Fibroblast of lung (primary cell): ENCODE data around the gene LMNA. TPM values are rescaled to one million over a fixed set of nuclear protein-coding genes. Genes with fewer than 3 reads are reported as not detected.

Source experiments
- DNase-seq, 2 donors: peaks; one replicate each; pipeline versions ENCODE4 v3.0.0 to v3.0.0-alpha.2; 2010; ENCODE audit warnings: low read depth in 2 of 2
- H2AFZ ChIP-seq: 2 replicates; pipeline ENCODE4 v1.5.1; 2012; ENCODE audit warnings: low read length, control low read depth, inconsistent platforms
- H3K27ac ChIP-seq: 2 replicates; pipeline ENCODE4 v1.5.1; 2011; ENCODE audit warnings: low read length, control low read depth; ENCODE audit not compliant: insufficient read depth
- H3K27me3 ChIP-seq: 2 replicates; pipeline ENCODE4 v1.5.1; 2011; ENCODE audit warnings: mild to moderate bottlenecking, low read length; ENCODE audit not compliant: control insufficient read depth, insufficient read depth
- H3K36me3 ChIP-seq: 2 replicates; pipeline ENCODE4 v1.5.1; 2011; ENCODE audit warnings: low read length; ENCODE audit not compliant: control insufficient read depth, insufficient read depth
- H3K4me1 ChIP-seq: 2 replicates; pipeline ENCODE4 v1.5.1; 2011; ENCODE audit warnings: low read length; ENCODE audit not compliant: control insufficient read depth, insufficient read depth; ENCODE audit errors: extremely low read depth
- H3K4me2 ChIP-seq: 2 replicates; pipeline ENCODE4 v1.5.1; 2011; ENCODE audit warnings: low read length, control low read depth; ENCODE audit not compliant: insufficient read depth; ENCODE audit errors: extremely low read depth
- H3K4me3 ChIP-seq, 4 experiments: fragments of 200-600 bp in 1 of 4; sonication (generic) in 1 of 4; replicated peaks in 1 of 4; 2 replicates each; pipeline ENCODE4 v1.5.1; 2011 to 2016; ENCODE audit warnings: low read length in 4 of 4, low read depth in 3 of 4, mild to moderate bottlenecking in 3 of 4, control low read depth in 2 of 4, inconsistent platforms in 1 of 4, mixed read lengths in 1 of 4; ENCODE audit not compliant: insufficient read depth in 1 of 4; ENCODE audit errors: control extremely low read depth in 1 of 4
- H3K79me2 ChIP-seq: 2 replicates; pipeline ENCODE4 v1.5.1; 2012; ENCODE audit warnings: mild to moderate bottlenecking, low read length, inconsistent platforms; ENCODE audit not compliant: control insufficient read depth, insufficient read depth
- H3K9ac ChIP-seq: 2 replicates; pipeline ENCODE4 v1.5.1; 2011; ENCODE audit warnings: mild to moderate bottlenecking, low read length, control low read depth; ENCODE audit not compliant: insufficient read depth
- H3K9me3 ChIP-seq: 2 replicates; pipeline ENCODE4 v1.5.1; 2012; ENCODE audit warnings: low read depth, low read length; ENCODE audit not compliant: control insufficient read depth, insufficient read depth
- H4K20me1 ChIP-seq: 2 replicates; pipeline ENCODE4 v1.5.1; 2011; ENCODE audit warnings: low read length; ENCODE audit not compliant: control insufficient read depth, insufficient read depth; ENCODE audit errors: extremely low read depth
- EZH2 ChIP-seq: IDR thresholded peaks from 2 replicates; pipeline ENCODE4 v1.5.1; 2012; ENCODE audit warnings: low read length, control low read depth, mild to moderate bottlenecking; ENCODE audit errors: missing control alignments
- polyA plus RNA-seq, 2 donors: library from polyadenylated mRNA; depleted of rRNA in 1 of 2; stranded (reverse) in 1 of 2; unstranded in 1 of 2; fragments of >200 nt; gene quantifications; 2 replicates each; pipeline ENCODE4 v1.2.1, GENCODE V29; 2011 to 2012; ENCODE audit warnings: missing spikeins in 1 of 2
- total RNA-seq: library from RNA; depleted of rRNA; stranded (reverse); fragments of >200 nt; gene quantifications from 2 replicates; pipeline ENCODE4 v1.2.1, GENCODE V29; 2014
- TF ChIP-seq, protein P1 (sequence below), 2 donors: IDR thresholded peaks in 1 of 2; conservative IDR thresholded peaks in 1 of 2; 1 replicate in 1 of 2; 2 replicates in 1 of 2; pipeline ENCODE4 v1.5.1; 2011 to 2012; ENCODE audit warnings: low read length in 2 of 2, control low read depth in 1 of 2, inconsistent platforms in 1 of 2, low read depth in 1 of 2, mild to moderate bottlenecking in 1 of 2

LMNA gene
- total and polyA plus RNA-seq, 2 donors (not counting 1 experiment from before 2014, with no cell fraction given) = 613 to 1,150 TPM

GRCh38 chr1:156110252-156110651 lies 4.3 kb upstream of the LMNA start:
- no peak overlapping the region for H3K9ac ChIP-seq
- TF ChIP-seq, protein P1, sequence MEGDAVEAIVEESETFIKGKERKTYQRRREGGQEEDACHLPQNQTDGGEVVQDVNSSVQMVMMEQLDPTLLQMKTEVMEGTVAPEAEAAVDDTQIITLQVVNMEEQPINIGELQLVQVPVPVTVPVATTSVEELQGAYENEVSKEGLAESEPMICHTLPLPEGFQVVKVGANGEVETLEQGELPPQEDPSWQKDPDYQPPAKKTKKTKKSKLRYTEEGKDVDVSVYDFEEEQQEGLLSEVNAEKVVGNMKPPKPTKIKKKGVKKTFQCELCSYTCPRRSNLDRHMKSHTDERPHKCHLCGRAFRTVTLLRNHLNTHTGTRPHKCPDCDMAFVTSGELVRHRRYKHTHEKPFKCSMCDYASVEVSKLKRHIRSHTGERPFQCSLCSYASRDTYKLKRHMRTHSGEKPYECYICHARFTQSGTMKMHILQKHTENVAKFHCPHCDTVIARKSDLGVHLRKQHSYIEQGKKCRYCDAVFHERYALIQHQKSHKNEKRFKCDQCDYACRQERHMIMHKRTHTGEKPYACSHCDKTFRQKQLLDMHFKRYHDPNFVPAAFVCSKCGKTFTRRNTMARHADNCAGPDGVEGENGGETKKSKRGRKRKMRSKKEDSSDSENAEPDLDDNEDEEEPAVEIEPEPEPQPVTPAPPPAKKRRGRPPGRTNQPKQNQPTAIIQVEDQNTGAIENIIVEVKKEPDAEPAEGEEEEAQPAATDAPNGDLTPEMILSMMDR (conservative IDR thresholded peaks at IDR 0.05 in 1 of 2, IDR thresholded peaks at IDR 0.05 in 1 of 2; ENCODE audit: low read depth in 1 of 2, low read length in 2 of 2) = no peak
- no peak for TF ChIP-seq EZH2
- no peak overlapping the region for H3K27ac ChIP-seq
- no peak overlapping the region for H3K4me2 ChIP-seq
- H3K36me3 ChIP-seq = no peaks in the 10 kb centered on the region
- no peaks in the 10 kb centered on the region for H3K9me3 ChIP-seq
- no peak overlapping the region for H3K4me3 ChIP-seq
- no peaks in the 10 kb centered on the region for H3K27me3 ChIP-seq
- H4K20me1 ChIP-seq = no peaks in the 10 kb centered on the region
- peaks cover 9% of the 10 kb centered on the region for H3K79me2 ChIP-seq
- peaks cover 28% of the 10 kb centered on the region for H3K4me1 ChIP-seq
- no peak overlapping the region for H2AFZ ChIP-seq
- DNase-seq = no peak

- H4K20me1 ChIP-seq = peaks cover 3% of the 10 kb centered on the region
- TF ChIP-seq, protein P1 (conservative IDR thresholded peaks at IDR 0.05 in 1 of 2, IDR thresholded peaks at IDR 0.05 in 1 of 2; ENCODE audit: low read depth in 1 of 2, low read length in 2 of 2) = no peak
- TF ChIP-seq EZH2 = no peak
- no peak overlapping the region for H3K9ac ChIP-seq
- H3K27me3 ChIP-seq = no peaks in the 10 kb centered on the region
- no peaks in the 10 kb centered on the region for H3K9me3 ChIP-seq
- no peaks in the 10 kb centered on the region for H3K36me3 ChIP-seq
- H3K4me2 ChIP-seq = no peak overlapping the region
- H3K79me2 ChIP-seq = peaks cover 21% of the 10 kb centered on the region
- H3K4me3 ChIP-seq = no peak overlapping the region
- peaks cover 22% of the 10 kb centered on the region for H3K4me1 ChIP-seq
- H2AFZ ChIP-seq = no peak overlapping the region
- DNase-seq = peak in 1 of 2 donors; percentile 55
- no peak overlapping the region for H3K27ac ChIP-seq
These were observed 3.1 kb upstream of the LMNA start for GRCh38 chr1:156111355-156111962.

DNA sequence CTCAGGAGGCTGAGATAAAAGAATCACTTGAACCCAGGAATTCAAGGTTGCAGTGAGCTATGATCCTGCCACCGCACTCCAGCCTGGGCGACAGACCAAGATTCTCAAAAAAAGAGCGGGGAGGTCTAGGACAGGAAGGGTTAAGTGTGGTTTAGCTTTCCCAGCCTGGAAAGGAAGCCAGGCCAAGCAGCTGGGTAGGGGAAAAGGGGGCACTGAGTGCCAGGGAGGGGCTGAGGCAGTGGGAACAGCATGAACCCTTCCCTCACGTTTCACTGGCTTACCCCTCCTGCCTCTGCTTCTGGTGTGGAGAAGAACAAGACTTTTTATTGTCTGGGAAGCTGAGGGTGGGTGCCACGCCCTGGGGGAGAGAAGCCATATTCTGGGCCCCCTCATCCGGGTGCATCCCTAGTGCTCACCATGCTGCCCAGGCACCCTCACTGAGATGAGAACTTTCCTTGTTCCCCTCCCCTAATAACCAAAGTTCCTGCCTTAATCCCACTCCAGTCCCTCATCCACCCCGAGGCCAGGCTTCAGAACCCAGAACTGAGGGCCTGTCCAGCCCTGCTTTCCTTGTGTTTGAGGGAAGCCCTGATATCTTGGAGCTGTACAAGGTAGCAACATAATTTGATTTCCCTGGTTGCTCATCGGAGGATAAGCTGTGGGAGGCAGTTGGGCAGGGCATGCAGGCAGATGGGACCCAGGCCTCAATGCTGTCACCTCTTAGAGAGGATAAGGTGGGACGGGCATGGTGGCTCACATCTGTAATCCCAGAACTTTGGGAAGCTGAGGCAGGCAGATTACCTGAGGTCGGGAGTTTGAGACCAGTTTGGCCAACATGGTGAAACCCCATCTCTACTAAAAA lies 2.0 kb upstream of the LMNA start:
- Histone ChIP-seq H3K4me3 (no peak overlapping the region), H3K9me3 (no peaks in the 10 kb centered on the region), H3K27me3 (no peaks in the 10 kb centered on the region), H3K4me2 (no peak overlapping the region), H3K4me1 (peaks cover 17% of the 10 kb centered on the region), H2AFZ (no peak overlapping the region), H4K20me1 (peaks cover 3% of the 10 kb centered on the region), H3K9ac (no peak overlapping the region), H3K36me3 (no peaks in the 10 kb centered on the region), H3K79me2 (peaks cover 31% of the 10 kb centered on the region), H3K27ac (peak overlapping the region; percentile 99)
- DNase-seq = peak in 1 of 2 donors; percentile 38
- no peak for TF ChIP-seq EZH2
- TF ChIP-seq, protein P1 (conservative IDR thresholded peaks at IDR 0.05 in 1 of 2, IDR thresholded peaks at IDR 0.05 in 1 of 2; ENCODE audit: low read depth in 1 of 2, low read length in 2 of 2) = no peak
